AG04449 (cell line): ENCODE data around the gene FNDC11.
A peak's percentile ranks its signal among the peaks of the same experiment; 100 is the strongest.

Experiments
- CTCF ChIA-PET: fragments of 350-600 bp; formaldehyde crosslinking; extraction: SDS; loops from one replicate; lab custom pipeline; 2021; ENCODE audit warnings: antibody characterized with exemption; lab: Yijun Ruan, JAX
- POLR2A ChIA-PET: fragments of 400-600, 350-600 bp; formaldehyde crosslinking; extraction: SDS; loops from one replicate; lab custom pipeline; 2020; ENCODE audit warnings: antibody characterized with exemption, inconsistent platforms; lab: Yijun Ruan, JAX
- DNase-seq: peaks from one replicate; pipeline ENCODE4 v3.0.0-alpha.2; 2010; ENCODE audit warnings: low read depth, low spot score
- H3K4me3 ChIP-seq: 2 replicates; pipeline ENCODE4 v1.5.1; 2011; ENCODE audit warnings: low read depth, mild to moderate bottlenecking, control low read depth, low read length
- TF ChIP-seq, protein P1 (sequence below): IDR thresholded peaks from one replicate; pipeline ENCODE4 v1.5.1; 2011; ENCODE audit warnings: mild to moderate bottlenecking, moderate library complexity, low read length, control low read depth, inconsistent platforms; ENCODE audit not compliant: insufficient read depth; ENCODE audit errors: missing control alignments

The FNDC11 gene

DNA sequence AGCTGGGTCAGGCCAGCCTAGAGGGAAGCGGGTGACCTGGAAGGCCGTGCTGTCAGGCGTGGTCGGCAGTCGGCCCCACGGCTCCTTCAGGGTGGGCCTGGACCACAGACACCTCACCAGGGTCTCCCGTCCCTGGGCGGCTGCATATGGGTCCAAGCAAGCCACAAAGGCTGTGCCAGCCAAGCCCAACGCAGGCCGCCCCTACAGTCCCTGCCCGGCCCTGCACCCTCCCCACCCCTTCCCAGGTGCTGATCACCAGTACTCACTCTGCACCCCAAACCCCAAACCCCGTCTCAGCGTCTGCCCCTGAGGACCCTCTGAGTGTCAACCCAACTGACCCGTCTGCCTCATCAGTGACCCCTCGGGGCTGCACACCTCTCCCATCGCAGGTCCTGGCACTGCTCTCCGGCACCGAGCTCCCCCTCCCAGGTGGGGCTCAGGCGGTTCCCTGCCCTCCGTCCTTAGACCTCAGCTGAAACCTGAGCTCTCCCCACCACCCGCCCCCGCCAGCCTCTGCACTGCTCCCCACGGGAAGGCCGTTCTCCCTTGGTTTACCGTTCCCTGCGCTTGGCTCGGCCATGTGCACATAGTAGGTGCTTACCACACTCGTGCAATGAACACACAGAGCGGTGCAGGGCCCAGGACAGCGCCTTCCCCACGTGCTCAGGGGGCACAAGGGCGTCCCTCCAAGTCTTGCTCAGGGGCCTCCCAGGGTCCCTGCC, 34.9 kb upstream of the FNDC11 start:
- POLR2A ChIA-PET: interaction anchor here (0.6 kb wide), 1 partner anchor 227 kb away, joined by 3 read pairs; no protein-coding TSS in a partner anchor
- DNase-seq: no peak
- TF ChIP-seq, protein P1, sequence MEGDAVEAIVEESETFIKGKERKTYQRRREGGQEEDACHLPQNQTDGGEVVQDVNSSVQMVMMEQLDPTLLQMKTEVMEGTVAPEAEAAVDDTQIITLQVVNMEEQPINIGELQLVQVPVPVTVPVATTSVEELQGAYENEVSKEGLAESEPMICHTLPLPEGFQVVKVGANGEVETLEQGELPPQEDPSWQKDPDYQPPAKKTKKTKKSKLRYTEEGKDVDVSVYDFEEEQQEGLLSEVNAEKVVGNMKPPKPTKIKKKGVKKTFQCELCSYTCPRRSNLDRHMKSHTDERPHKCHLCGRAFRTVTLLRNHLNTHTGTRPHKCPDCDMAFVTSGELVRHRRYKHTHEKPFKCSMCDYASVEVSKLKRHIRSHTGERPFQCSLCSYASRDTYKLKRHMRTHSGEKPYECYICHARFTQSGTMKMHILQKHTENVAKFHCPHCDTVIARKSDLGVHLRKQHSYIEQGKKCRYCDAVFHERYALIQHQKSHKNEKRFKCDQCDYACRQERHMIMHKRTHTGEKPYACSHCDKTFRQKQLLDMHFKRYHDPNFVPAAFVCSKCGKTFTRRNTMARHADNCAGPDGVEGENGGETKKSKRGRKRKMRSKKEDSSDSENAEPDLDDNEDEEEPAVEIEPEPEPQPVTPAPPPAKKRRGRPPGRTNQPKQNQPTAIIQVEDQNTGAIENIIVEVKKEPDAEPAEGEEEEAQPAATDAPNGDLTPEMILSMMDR: no peak
- peak overlapping the region; percentile 91 for H3K4me3 ChIP-seq
- CTCF ChIA-PET: interaction anchor here (5.0 kb wide), 1 partner anchor 23 kb away, joined by 26 read pairs; no protein-coding TSS in a partner anchor

DNA sequence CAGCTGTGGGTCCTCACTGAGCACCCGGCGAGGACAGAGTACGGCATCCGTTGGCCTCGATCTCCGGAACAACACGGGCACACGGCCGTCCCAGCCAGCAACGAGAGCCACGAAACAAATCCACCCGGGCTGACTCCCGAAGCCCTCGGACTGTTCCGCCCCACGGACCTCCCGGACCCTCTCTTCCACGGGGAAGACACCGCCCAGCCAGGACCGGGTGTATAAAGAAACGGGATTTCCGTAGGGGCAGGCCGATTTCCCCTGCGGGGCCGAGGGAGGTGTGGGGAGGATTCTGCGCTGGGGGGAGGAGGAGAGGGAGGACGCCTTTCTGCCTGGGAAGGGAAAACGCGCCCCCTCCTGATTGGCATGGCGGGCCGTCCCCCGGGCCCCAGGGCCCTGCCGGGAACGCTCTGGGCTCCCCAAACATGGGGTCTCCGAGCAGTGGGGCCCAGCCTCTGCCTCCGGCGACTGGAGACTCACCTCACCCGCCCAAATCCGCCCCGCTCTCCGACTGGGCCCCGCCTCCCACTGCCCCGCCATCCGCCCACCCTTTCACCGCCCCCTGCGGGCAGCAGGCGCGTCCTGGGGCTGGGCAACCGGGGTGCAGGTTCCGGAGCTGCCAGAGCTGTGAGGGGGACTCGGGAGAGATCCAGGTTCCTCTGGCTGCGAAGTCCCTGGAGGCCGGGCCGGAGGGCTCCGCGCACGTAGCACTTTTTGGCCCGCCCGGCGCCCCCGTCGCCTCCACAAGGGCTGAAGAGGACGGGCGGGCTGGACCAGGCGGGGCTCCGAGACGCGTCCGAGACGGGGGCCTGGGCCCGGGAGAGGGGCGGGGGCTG, 34.1 kb upstream of the FNDC11 start:
- DNase-seq: no peak
- POLR2A ChIA-PET: interaction anchor here (1.4 to 2.0 kb wide), 4 partner anchors 18 to 345 kb away, joined by 5 to 7 read pairs (median 6); partner anchors contain the start of genes PTK6, RTEL1 and TPD52L2

DNA sequence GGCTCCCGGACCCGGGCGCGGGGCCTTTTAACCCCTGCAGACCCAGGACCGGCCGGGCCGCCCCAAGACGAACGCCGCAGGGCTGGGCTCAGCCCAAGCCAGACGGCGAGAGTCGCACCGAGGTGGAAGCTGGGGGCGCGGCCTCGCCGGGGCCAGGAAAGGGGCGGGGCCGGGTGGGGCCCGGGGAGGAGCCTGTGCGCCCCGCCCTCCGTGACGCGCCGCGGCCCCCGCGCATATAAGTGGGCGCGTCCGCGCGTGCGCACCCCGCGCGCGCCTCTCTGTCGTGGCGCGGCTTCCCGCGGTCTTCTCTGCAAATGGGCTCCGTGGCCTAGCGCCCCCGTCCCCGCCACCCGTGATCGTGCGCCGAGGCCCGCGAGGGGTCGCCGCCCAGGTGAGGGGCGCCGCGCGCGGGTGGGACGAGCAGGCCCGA, 33.4 kb upstream of the FNDC11 start, which contains the start of gene PPDPF:
TSS of gene PPDPF (plus strand) at position 262 of the 430 bp plus-strand sequence. CDS start 544 bp downstream, outside the sequence.
- POLR2A ChIA-PET: interaction anchor here (0.6 to 2.0 kb wide), 7 partner anchors 10 to 345 kb away, joined by 3 to 7 read pairs (median 5); partner anchors contain the start of genes ARFGAP1, PTK6, RTEL1 and TPD52L2
- DNase-seq: no peak
- H3K4me3 ChIP-seq: peak within 1 kb of the TSS; percentile 91
- TF ChIP-seq, protein P1: no peak
- CTCF ChIA-PET: interaction anchor here (1.0 to 5.0 kb wide), 6 partner anchors 9 to 211 kb away, joined by 3 to 34 read pairs (median 6); partner anchors contain the start of gene PTK6

More for the DNA sequence above, 34.1 kb upstream of the FNDC11 start:
- TF ChIP-seq, protein P1: peak; percentile 30
- peak overlapping the region; percentile 91 for H3K4me3 ChIP-seq
- CTCF ChIA-PET: interaction anchor here (1.0 to 5.0 kb wide), 4 partner anchors 9 to 78 kb away, joined by 3 to 26 read pairs (median 5); no protein-coding TSS in a partner anchor

DNA sequence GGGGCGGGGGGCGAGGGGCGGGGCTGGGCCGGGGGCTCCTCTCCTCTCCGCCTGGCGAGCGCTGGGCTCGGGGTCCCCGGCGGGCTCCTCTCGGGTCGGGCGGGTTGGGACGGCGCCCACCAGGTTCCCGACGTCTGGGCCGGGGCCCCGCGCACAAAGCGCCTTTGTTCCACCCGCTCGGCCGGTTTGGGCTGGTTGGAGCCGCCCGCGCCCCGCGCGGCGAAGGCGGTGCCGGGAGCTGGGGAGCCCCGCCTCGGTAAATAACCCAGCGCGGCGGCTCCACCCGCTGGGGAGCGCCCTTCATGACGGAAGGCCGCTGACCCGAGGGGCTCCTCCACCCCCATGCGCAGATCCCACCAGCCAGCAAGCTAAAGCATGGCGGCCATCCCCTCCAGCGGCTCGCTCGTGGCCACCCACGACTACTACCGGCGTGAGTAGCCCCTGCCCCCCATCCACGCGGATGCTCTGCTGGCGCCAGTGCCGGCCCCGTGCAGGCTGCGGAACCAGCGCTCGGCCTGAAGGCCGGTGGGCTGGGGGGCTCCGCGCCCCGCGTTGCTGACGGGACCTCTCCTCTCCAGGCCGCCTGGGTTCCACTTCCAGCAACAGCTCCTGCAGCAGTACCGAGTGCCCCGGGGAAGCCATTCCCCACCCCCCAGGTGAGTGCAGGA, 32.9 kb upstream of the FNDC11 start:
- ChIA-PET CTCF (interaction anchor here (1.1 to 5.0 kb wide), 6 partner anchors 8 to 453 kb away, joined by 3 to 34 read pairs (median 6); partner anchors contain the start of gene PTK6), POLR2A (interaction anchor here (0.6 to 2.0 kb wide), 13 partner anchors 8 to 506 kb away, joined by 3 to 7 read pairs (median 3); partner anchors contain the start of genes ARFGAP1, ARFRP1, PTK6 and RTEL1)
- no peak for DNase-seq
- TF ChIP-seq, protein P1: peak; percentile 22
- H3K4me3 ChIP-seq: peak overlapping the region; percentile 91

DNA sequence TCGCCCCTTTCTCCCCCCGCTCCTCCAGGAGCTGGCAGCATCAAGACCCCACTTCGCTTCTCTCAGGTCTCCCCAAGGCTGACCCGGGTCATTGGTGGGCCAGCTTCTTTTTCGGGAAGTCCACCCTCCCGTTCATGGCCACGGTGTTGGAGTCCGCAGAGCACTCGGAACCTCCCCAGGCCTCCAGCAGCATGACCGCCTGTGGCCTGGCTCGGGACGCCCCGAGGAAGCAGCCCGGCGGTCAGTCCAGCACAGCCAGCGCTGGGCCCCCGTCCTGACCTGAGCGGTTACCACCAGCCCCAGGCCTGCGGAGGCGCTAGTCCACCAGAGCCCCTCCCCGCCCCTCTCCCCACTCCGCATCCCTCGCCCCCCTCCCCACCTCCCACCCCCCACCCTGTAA, 32.4 kb upstream of the FNDC11 start:
- TF ChIP-seq, protein P1: no peak
- DNase-seq: no peak
- H3K4me3 ChIP-seq: peak overlapping the region; percentile 91
- CTCF ChIA-PET: interaction anchor here (1.1 to 5.0 kb wide), 6 partner anchors 7 to 452 kb away, joined by 3 to 34 read pairs (median 6); partner anchors contain the start of gene PTK6
- POLR2A ChIA-PET: interaction anchor here (0.6 to 2.0 kb wide), 12 partner anchors 8 to 505 kb away, joined by 3 to 7 read pairs (median 4); partner anchors contain the start of genes ARFGAP1, ARFRP1, PTK6 and RTEL1
